CD4-positive, alpha-beta T cell treated with Interleukin-17A for 1 hour (primary cell): Measurements from ENCODE around the gene RRP12.

Experiments used
- DNase-seq: peaks from one replicate; pipeline ENCODE4 v3.0.0-alpha.2; 2020

Gene RRP12

DNA sequence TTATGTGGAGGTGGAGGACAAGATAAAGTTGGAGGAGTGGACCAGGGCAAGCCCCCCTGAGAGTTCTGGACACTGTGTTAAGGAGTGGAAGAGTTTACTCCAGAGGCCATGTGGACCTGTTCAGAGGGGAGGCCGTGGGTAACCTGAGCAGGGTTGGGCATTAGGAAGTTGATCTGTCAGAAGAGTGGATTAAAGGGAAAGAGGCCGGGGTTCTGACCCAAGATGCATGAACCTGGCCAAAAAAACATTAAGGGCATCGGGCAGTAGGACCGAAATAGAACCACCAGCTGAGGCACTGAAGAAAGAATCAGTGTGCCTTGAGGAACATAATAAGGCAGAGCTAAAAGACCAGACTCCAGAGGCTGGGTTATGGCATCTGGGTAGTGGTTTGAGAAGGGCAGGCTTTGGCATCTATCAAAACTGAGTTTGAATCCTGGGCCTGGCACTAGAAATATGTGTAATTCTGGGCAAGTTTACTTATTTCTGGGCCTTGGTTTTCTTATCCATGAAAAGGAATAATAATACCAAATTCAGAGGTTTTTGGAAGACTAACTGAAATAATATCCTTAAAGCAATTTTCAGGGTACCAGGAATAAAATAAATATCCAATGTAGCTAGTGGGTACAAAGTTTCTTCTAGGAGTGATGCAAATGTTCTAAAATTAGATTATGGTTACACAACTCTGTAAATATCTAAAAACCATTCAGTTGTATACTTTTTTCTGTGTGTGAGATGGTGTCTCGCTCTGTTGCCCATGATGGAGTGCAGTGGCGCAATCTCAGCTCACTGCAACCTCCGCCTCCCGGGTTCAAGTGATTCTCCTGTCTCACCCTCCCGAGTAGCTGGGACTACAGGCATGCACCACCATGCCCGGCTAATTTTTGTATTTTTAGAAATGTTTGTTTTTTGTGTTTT is 93.0 kb downstream of the RRP12 start:
- no peak for DNase-seq

DNA sequence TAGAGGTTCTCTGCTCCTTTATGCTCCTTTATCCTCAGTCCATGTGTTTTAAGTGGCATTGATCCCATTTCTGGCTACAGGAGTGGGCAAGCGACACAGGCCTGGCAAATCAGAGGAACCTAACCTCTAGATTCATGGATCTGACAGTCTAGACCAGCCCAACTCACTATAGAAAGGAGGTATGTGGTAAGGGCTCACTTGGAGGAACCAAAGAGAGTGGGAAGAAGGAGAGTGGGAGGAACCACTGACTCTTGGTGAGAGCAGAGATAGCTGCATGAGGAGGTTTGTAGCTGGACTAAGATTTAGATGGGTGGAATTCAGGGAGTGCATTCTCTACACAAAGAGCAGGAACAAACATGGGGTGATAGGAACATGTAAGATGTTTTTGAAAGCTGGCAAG is 93.7 kb downstream of the RRP12 start:
- no peak for DNase-seq
